Loucy (cell line): Measurements from ENCODE around the gene SESN3.

ENCODE experiments used
- CTCF ChIP-seq: fragments of 200-600 bp; sonication (generic); conservative IDR thresholded peaks from 2 replicates; pipeline ENCODE4 v1.5.1; 2014; ENCODE audit warnings: mild to moderate bottlenecking, antibody characterized with exemption, low read length
- EZH2phosphoT487 ChIP-seq: fragments of 200-600 bp; IDR thresholded peaks from 2 replicates; pipeline ENCODE4 v1.6.1; 2018; ENCODE audit warnings: antibody characterized with exemption, mild to moderate bottlenecking, moderate library complexity, borderline replicate concordance

DNA sequence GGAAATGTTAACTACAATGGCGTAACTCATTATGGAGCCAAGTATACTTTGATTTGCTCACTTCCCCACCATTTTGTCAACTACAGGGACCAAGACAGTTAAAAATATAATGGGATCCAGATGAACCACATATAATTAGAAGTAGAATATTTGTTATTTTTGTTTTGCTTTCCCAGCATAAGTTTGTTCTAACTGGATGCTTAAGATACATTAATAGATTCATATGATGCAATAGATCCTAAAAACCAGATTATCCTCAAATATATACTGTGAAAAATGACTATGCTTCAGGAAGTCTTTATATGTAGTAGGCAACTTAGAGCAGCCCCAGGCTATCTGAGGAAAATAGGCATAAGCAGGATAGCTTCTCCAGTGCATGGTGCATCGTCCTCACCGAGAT is 38.3 kb downstream of the SESN3 start:
- TF ChIP-seq CTCF = no peak
- no peak for TF ChIP-seq EZH2phosphoT487
